Measurements from ENCODE around the gene CDR2.

DNA sequence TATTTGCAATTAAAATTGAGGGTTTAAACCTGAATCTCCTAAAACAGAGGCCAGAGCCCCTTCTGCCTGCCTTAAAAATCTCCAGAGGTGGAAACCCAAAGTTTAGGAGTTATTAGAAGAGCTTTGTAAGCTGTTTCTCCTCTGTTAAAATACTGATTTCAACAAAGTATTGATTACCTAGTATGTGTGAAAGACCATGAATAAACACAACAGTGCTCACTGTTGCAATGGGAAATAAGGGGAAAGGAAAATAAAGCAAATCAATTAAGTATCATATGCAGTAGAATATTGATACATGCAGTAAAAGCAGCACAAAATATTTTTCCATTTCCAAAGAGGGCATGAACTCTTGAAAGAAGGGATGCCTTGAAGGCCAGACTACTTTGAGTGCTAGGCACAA lies 14.7 kb downstream of the CDR2 start:
- no peak for TF ChIP-seq EZH2 (IDR thresholded peaks at IDR 0.05; ENCODE audit: insufficient read depth, low read length)
- TF ChIP-seq, protein P1, sequence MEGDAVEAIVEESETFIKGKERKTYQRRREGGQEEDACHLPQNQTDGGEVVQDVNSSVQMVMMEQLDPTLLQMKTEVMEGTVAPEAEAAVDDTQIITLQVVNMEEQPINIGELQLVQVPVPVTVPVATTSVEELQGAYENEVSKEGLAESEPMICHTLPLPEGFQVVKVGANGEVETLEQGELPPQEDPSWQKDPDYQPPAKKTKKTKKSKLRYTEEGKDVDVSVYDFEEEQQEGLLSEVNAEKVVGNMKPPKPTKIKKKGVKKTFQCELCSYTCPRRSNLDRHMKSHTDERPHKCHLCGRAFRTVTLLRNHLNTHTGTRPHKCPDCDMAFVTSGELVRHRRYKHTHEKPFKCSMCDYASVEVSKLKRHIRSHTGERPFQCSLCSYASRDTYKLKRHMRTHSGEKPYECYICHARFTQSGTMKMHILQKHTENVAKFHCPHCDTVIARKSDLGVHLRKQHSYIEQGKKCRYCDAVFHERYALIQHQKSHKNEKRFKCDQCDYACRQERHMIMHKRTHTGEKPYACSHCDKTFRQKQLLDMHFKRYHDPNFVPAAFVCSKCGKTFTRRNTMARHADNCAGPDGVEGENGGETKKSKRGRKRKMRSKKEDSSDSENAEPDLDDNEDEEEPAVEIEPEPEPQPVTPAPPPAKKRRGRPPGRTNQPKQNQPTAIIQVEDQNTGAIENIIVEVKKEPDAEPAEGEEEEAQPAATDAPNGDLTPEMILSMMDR (IDR thresholded peaks at IDR 0.05; ENCODE audit: insufficient read depth, low read depth, low read length): no peak

Data from astrocyte (in vitro differentiated cells and primary cell).